SK-N-MC (cell line): ENCODE results near the gene GRAMD4.

Experiments used
- EZH2 ChIP-seq: fragments of 200-600 bp; sonication (generic); IDR thresholded peaks from one replicate; pipeline ENCODE4 v1.6.1; 2017; ENCODE audit warnings: antibody characterized with exemption
- FOXP2 ChIP-seq: optimal IDR thresholded peaks from 2 replicates; pipeline ENCODE3; 2011; ENCODE audit warnings: mild to moderate bottlenecking, moderate library complexity; ENCODE audit not compliant: insufficient read depth; ENCODE audit errors: extremely low read length, control extremely low read depth
- POLR2AphosphoS5 ChIP-seq: IDR thresholded peaks from 2 replicates; pipeline ENCODE4 v1.6.1; 2012; ENCODE audit warnings: mild to moderate bottlenecking, low read depth, low read length, borderline replicate concordance

GRCh38 chr22:46687048-46687444 is 66.9 kb downstream of the GRAMD4 start:
- no peak for TF ChIP-seq EZH2
- no peak for TF ChIP-seq POLR2AphosphoS5
- TF ChIP-seq FOXP2: no peak
